Neural progenitor cell (in vitro differentiated cells): ENCODE data around the gene KAZN. TPM values are rescaled to one million over a fixed set of nuclear protein-coding genes. Genes with fewer than 3 reads are reported as not detected.

ENCODE experiments used
- DNase-seq: peaks from one replicate; pipeline ENCODE4 v3.0.0-alpha.2; 2016; ENCODE audit warnings: low spot score
- H2AFZ ChIP-seq: fragments of 200-600 bp; sonication (generic); replicated peaks from 2 replicates; pipeline ENCODE4 v1.6.1; 2016; ENCODE audit warnings: antibody characterized with exemption
- H3F3A ChIP-seq: fragments of 200-600 bp; sonication (generic); 2 replicates; pipeline ENCODE4 v1.6.1; 2016; ENCODE audit warnings: antibody characterized with exemption, low read depth
- H3K27ac ChIP-seq: fragments of 200-600 bp; sonication (generic); 2 replicates; pipeline ENCODE4 v1.5.1; 2016; ENCODE audit warnings: mild to moderate bottlenecking
- H3K27me3 ChIP-seq: fragments of 200-600 bp; sonication (generic); 2 replicates; pipeline ENCODE4 v1.6.1; 2016; ENCODE audit warnings: mild to moderate bottlenecking, moderate library complexity
- H3K36me3 ChIP-seq: fragments of 200-600 bp; sonication (generic); 2 replicates; pipeline ENCODE4 v1.5.1; 2016
- H3K4me1 ChIP-seq: fragments of 200-600 bp; sonication (generic); 2 replicates; pipeline ENCODE4 v1.6.1; 2016; ENCODE audit warnings: mixed run types
- H3K4me2 ChIP-seq: fragments of 200-600 bp; sonication (generic); 2 replicates; pipeline ENCODE4 v1.6.1; 2016
- H3K4me3 ChIP-seq: fragments of 200-600 bp; sonication (generic); 2 replicates; pipeline ENCODE4 v1.5.1; 2016
- H3K79me2 ChIP-seq: fragments of 200-600 bp; sonication (generic); 2 replicates; pipeline ENCODE4 v1.6.1; 2016; ENCODE audit warnings: low read depth
- H3K9ac ChIP-seq: fragments of 200-600 bp; sonication (generic); 2 replicates; pipeline ENCODE4 v1.6.1; 2016
- H3K9me3 ChIP-seq: fragments of 200-600 bp; sonication (generic); 2 replicates; pipeline ENCODE4 v1.5.1; 2016; ENCODE audit warnings: low read depth
- H4K20me1 ChIP-seq: fragments of 200-600 bp; sonication (generic); 2 replicates; pipeline ENCODE4 v1.6.1; 2016; ENCODE audit warnings: low read depth
- H3K27ac Mint-ChIP-seq: 3 replicates; pipeline ENCODE4 v1.8.0; 2021; ENCODE audit warnings: mixed read lengths
- H3K27me3 Mint-ChIP-seq: 2 replicates; pipeline ENCODE4 v1.8.0; 2022; ENCODE audit warnings: low read depth, mild to moderate bottlenecking, inconsistent platforms, moderate library complexity, mixed read lengths; ENCODE audit not compliant: insufficient read depth
- H3K36me3 Mint-ChIP-seq: 3 replicates; pipeline ENCODE4 v1.8.0; 2021; ENCODE audit warnings: mixed read lengths
- H3K4me1 Mint-ChIP-seq: 3 replicates; pipeline ENCODE4 v1.8.0; 2021; ENCODE audit warnings: mixed read lengths
- H3K4me3 Mint-ChIP-seq: 3 replicates; pipeline ENCODE4 v1.8.0; 2021; ENCODE audit warnings: mild to moderate bottlenecking, moderate library complexity, mixed read lengths
- H3K9me3 Mint-ChIP-seq: 3 replicates; pipeline ENCODE4 v1.8.0; 2020; ENCODE audit warnings: mixed read lengths
- CTCF ChIP-seq: fragments of 200-600 bp; sonication (generic); IDR thresholded peaks from 2 replicates; pipeline ENCODE4 v1.5.1; 2017; ENCODE audit warnings: antibody characterized with exemption, mild to moderate bottlenecking
- EZH2 ChIP-seq: fragments of 200-600 bp; sonication (generic); IDR thresholded peaks from 2 replicates; pipeline ENCODE4 v1.6.1; 2017; ENCODE audit warnings: antibody characterized with exemption, mild to moderate bottlenecking, moderate library complexity
- EZH2phosphoT487 ChIP-seq: fragments of 200-600 bp; sonication (generic); IDR thresholded peaks from 2 replicates; pipeline ENCODE4 v1.6.1; 2017; ENCODE audit warnings: antibody characterized with exemption
- total RNA-seq: library from RNA; depleted of rRNA; stranded (reverse); fragments of >200 nt; gene quantifications from 2 replicates; pipeline ENCODE4 v1.2.3, GENCODE V29; 2015; ENCODE audit warnings: low replicate concordance

The KAZN gene
- total RNA-seq, 1 donor from 2014 or later: 6.1 TPM

DNA sequence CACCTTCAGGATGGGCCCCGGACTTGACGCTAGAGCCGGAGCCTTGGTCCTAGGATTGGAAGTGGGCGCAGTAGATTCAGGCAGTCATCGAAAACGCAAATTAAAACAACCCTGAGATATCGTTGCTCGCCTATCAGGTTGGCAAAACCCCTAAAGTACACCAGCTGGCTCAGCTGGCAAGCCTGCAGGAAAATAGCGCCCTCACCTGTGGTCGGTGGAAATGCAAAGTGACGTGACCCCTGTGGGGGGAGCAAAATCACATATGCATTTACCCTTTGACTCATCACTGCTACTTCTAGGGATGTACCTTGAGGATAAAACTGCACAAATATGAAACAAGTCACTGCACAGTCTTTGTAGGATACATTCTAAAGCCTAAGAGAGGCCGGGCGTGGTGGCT lies 384.8 kb downstream of the KAZN start:
- Mint-ChIP-seq H3K36me3 (no peaks in the 10 kb centered on the region), H3K9me3 (no peaks in the 10 kb centered on the region), H3K27me3 (peaks cover 2% of the 10 kb centered on the region), H3K4me1 (peaks cover 33% of the 10 kb centered on the region), H3K4me3 (no peak overlapping the region), H3K27ac (no peak overlapping the region)
- Histone ChIP-seq H3F3A (no peaks in the 10 kb centered on the region), H3K4me3 (no peak overlapping the region), H3K4me2 (no peak overlapping the region), H3K9me3 (no peaks in the 10 kb centered on the region), H2AFZ (no peak overlapping the region), H3K4me1 (peaks cover 8% of the 10 kb centered on the region), H3K27me3 (no peaks in the 10 kb centered on the region), H3K9ac (no peak overlapping the region), H3K36me3 (no peaks in the 10 kb centered on the region), H4K20me1 (peaks cover 1% of the 10 kb centered on the region), H3K27ac (no peak overlapping the region), H3K79me2 (no peaks in the 10 kb centered on the region)
- TF ChIP-seq CTCF (peak; percentile 10), EZH2 (no peak)
- DNase-seq: no peak

- no peaks in the 10 kb centered on the region for H3K9me3 Mint-ChIP-seq
- peaks cover 2% of the 10 kb centered on the region for H3K27me3 Mint-ChIP-seq
- Histone ChIP-seq H3K4me2 (no peak overlapping the region), H3K79me2 (no peaks in the 10 kb centered on the region), H3F3A (no peaks in the 10 kb centered on the region), H2AFZ (no peak overlapping the region), H3K9me3 (no peaks in the 10 kb centered on the region), H3K4me1 (peaks cover under 1% of the 10 kb centered on the region), H3K27me3 (no peaks in the 10 kb centered on the region), H3K27ac (no peak overlapping the region), H3K36me3 (no peaks in the 10 kb centered on the region), H3K9ac (no peak overlapping the region), H4K20me1 (peaks cover 4% of the 10 kb centered on the region), H3K4me3 (no peak overlapping the region)
- no peak for DNase-seq
- no peaks in the 10 kb centered on the region for H3K36me3 Mint-ChIP-seq
- TF ChIP-seq EZH2phosphoT487: no peak
- no peak for TF ChIP-seq CTCF
- no peak for TF ChIP-seq EZH2
- peak overlapping the region; percentile 50 for H3K27ac Mint-ChIP-seq
- no peak overlapping the region for H3K4me3 Mint-ChIP-seq
- peaks cover 17% of the 10 kb centered on the region for H3K4me1 Mint-ChIP-seq
These were observed 387.7 kb downstream of the KAZN start for GRCh38 chr1:14986168-14986567.

DNA sequence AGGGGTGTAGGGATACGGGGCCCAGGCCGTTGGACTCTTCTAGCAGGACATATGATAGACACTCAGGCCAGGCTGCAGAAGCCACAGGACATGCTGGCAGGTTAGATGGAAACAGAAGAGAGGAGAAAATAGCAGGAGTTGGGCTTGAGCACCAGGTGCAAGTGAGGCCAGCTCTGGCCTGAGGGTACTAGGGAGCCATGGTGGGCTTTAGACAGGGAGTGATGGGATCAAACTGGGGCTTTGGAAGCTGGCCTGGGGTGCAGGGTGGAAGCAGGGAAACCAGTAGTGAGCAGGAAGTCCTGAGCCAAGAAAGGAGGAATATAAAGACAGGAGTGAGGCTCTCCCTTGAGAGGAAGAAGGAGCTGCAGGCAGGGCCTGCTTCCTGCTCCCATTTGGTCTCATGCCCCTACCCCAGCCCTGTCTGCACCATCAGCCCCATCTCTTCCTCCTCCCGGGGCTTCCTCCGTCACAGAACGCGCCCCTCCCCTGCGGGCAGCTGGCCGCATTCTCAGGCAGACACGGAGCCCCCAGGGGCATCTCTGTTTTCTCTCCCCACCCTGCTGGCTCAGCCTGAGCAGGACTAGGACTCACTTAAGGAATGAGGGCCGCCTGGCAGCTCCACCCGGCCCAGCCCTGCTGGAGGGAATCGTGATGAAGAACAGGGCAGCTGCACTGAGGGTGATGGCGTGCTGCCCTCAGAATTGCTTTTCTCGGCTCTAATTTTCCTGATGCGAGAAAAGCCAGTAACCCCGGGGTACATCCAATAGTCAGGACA lies 389.5 kb downstream of the KAZN start:
- Histone ChIP-seq H3K9ac (no peak overlapping the region), H3K4me1 (no peaks in the 10 kb centered on the region), H3F3A (no peaks in the 10 kb centered on the region), H3K36me3 (no peaks in the 10 kb centered on the region), H4K20me1 (peaks cover 4% of the 10 kb centered on the region), H2AFZ (no peak overlapping the region), H3K27ac (no peak overlapping the region), H3K4me2 (no peak overlapping the region), H3K79me2 (no peaks in the 10 kb centered on the region), H3K4me3 (no peak overlapping the region), H3K9me3 (no peaks in the 10 kb centered on the region), H3K27me3 (no peaks in the 10 kb centered on the region)
- H3K4me3 Mint-ChIP-seq: no peak overlapping the region
- peaks cover 9% of the 10 kb centered on the region for H3K4me1 Mint-ChIP-seq
- no peak for DNase-seq
- H3K27me3 Mint-ChIP-seq: peaks cover 2% of the 10 kb centered on the region
- H3K36me3 Mint-ChIP-seq: no peaks in the 10 kb centered on the region
- H3K9me3 Mint-ChIP-seq: no peaks in the 10 kb centered on the region
- peak overlapping the region; percentile 26 for H3K27ac Mint-ChIP-seq
- TF ChIP-seq EZH2: no peak

- H3K27me3 Mint-ChIP-seq: peaks cover 2% of the 10 kb centered on the region
- peaks cover 7% of the 10 kb centered on the region for H3K4me1 Mint-ChIP-seq
- H3K27ac Mint-ChIP-seq: no peak overlapping the region
- H3K9ac ChIP-seq: no peak overlapping the region
- TF ChIP-seq CTCF: no peak
- no peak for TF ChIP-seq EZH2
- TF ChIP-seq EZH2phosphoT487: no peak
- no peaks in the 10 kb centered on the region for H3K36me3 ChIP-seq
- H3K4me3 Mint-ChIP-seq: no peak overlapping the region
- peaks cover 4% of the 10 kb centered on the region for H4K20me1 ChIP-seq
- H3F3A ChIP-seq: no peaks in the 10 kb centered on the region
- H3K4me2 ChIP-seq: no peak overlapping the region
- H3K9me3 Mint-ChIP-seq: no peaks in the 10 kb centered on the region
- H3K27ac ChIP-seq: no peak overlapping the region
- no peak overlapping the region for H2AFZ ChIP-seq
- no peak for DNase-seq
- no peak overlapping the region for H3K4me3 ChIP-seq
- no peaks in the 10 kb centered on the region for H3K36me3 Mint-ChIP-seq
- no peaks in the 10 kb centered on the region for H3K79me2 ChIP-seq
- no peaks in the 10 kb centered on the region for H3K27me3 ChIP-seq
- no peaks in the 10 kb centered on the region for H3K4me1 ChIP-seq
- no peaks in the 10 kb centered on the region for H3K9me3 ChIP-seq
These were observed 390.2 kb downstream of the KAZN start for GRCh38 chr1:14988636-14989035.
